IPS-18a (cell line): Measurements from ENCODE around the gene MPHOSPH9.
A peak's percentile ranks its signal among the peaks of the same experiment; 100 is the strongest.
"Not testable (repeated sequence)": the region's sequence is repeated elsewhere in the genome, so short reads cannot be mapped to it uniquely, and the experiment has no call there.

Experiments used
- H3K27ac ChIP-seq: one replicate; pipeline ENCODE4 v1.5.1; 2013; ENCODE audit warnings: low read length
- H3K27me3 ChIP-seq: one replicate; pipeline ENCODE4 v1.6.1; 2013; ENCODE audit warnings: mild to moderate bottlenecking, low read length; ENCODE audit not compliant: control insufficient read depth, insufficient read depth
- H3K36me3 ChIP-seq: one replicate; pipeline ENCODE4 v1.6.1; 2013; ENCODE audit warnings: low read depth, low read length; ENCODE audit not compliant: control insufficient read depth
- H3K4me1 ChIP-seq: one replicate; pipeline ENCODE4 v1.6.1; 2013; ENCODE audit warnings: low read depth, low read length; ENCODE audit not compliant: control insufficient read depth
- H3K4me3 ChIP-seq: one replicate; pipeline ENCODE4 v1.5.1; 2013; ENCODE audit warnings: low read length
- H3K9ac ChIP-seq: one replicate; pipeline ENCODE4 v1.6.1; 2013; ENCODE audit warnings: mild to moderate bottlenecking, low read length, moderate library complexity
- H3K9me3 ChIP-seq: one replicate; pipeline ENCODE4 v1.6.1; 2013; ENCODE audit warnings: low read depth, low read length; ENCODE audit not compliant: control insufficient read depth

Gene MPHOSPH9

DNA sequence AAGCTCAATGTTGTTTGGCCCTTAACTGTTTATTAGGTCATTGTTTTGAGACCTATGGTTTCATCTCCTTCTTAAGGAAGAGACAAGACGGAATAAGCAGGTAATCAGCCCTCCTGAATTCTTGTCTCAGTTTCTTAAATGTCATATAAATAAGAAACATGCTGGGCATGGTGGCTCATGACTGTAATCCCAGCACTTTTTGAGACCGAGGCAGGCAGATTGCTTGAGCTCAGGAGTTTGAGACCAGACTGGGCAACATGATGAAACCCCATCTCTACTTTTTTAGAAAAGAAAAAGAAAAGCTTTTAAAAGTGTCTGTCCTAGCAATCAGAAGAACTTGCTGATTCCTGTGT is 5.4 kb upstream of the MPHOSPH9 start:
- H3K9me3 ChIP-seq, result no peaks in the 10 kb centered on the region
- no peak overlapping the region for H3K9ac ChIP-seq
- H3K27me3 ChIP-seq, result no peaks in the 10 kb centered on the region
- H3K4me1 ChIP-seq, result peaks cover 4% of the 10 kb centered on the region
- H3K4me3 ChIP-seq, result no peak overlapping the region
- peaks cover 3% of the 10 kb centered on the region for H3K36me3 ChIP-seq
- H3K27ac ChIP-seq, result no peak overlapping the region

GRCh38 chr12:123237646-123238329 is 4.8 kb upstream of the MPHOSPH9 start:
- Histone ChIP-seq H3K4me3 (no peak overlapping the region), H3K9ac (no peak overlapping the region), H3K27me3 (no peaks in the 10 kb centered on the region), H3K9me3 (no peaks in the 10 kb centered on the region), H3K4me1 (peaks cover 4% of the 10 kb centered on the region), H3K36me3 (peaks cover 3% of the 10 kb centered on the region), H3K27ac (no peak overlapping the region)

DNA sequence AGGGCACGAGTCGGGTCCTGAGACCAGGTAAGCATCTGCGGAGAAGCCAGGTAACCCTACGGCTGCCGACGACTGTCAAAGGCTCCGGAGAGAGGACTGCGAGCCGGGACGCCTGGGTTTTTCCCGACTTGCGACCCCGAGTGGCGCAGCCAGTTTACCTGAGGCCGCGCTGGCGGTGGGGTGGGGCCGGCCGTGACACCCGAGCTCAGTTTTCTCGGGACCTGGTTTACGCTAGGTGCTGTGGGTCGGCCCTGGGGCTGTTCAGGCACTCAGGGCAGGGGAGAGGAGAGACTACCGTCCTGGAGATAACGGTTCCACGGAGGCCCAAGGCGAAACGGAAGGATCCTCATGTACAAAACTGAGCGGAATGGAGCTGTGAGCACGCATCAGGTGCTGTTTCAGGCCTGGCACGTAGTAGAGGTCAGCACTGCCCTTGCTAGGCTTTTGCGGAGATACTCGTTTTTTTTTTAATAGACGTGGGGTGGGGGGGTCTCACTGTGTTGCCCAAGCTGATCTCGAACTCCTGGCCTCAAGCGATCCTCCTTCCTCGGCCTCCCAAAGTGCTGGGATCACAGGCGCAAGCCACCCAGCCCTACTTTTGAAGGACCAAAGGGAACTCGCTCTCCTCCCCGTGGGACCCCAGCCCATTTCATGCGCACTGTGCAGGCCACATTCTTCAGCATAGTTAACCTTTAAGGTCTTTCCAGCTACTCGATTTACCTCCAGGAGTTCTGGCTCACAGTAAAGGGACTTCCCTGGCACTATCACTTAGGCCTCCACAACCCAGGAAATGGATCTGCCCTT is 766 bp upstream of the MPHOSPH9 start:
- Histone ChIP-seq H3K27ac (no peak overlapping the region), H3K27me3 (no peaks in the 10 kb centered on the region), H3K9me3 (no peaks in the 10 kb centered on the region), H3K4me3 (peak overlapping the region; percentile 94), H3K36me3 (peaks cover 3% of the 10 kb centered on the region), H3K4me1 (peaks cover 7% of the 10 kb centered on the region), H3K9ac (peak overlapping the region; percentile 80)

DNA sequence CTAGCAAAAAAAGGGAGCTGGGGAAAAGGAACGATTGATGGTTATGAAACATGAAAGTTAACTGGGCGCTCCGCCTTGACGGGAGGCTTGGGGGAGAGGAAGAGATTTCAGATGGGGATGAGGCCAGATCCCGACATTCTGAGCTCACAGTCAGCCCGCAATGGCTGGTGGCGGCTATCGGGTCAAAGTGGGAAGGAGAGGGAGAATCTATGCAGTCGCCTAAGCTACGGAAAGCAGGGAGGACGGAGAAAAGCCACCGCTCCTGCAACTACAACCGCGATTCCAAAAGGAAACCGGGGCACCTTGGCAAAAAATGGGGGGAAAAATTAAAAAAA is 502 bp downstream of the MPHOSPH9 start:
- Histone ChIP-seq H3K27me3 (no peaks in the 10 kb centered on the region), H3K4me1 (peaks cover 7% of the 10 kb centered on the region), H3K36me3 (peaks cover 3% of the 10 kb centered on the region), H3K27ac (peak overlapping the region; percentile 81), H3K9ac (peak overlapping the region; percentile 90), H3K4me3 (peak overlapping the region; percentile 94), H3K9me3 (no peaks in the 10 kb centered on the region)

DNA sequence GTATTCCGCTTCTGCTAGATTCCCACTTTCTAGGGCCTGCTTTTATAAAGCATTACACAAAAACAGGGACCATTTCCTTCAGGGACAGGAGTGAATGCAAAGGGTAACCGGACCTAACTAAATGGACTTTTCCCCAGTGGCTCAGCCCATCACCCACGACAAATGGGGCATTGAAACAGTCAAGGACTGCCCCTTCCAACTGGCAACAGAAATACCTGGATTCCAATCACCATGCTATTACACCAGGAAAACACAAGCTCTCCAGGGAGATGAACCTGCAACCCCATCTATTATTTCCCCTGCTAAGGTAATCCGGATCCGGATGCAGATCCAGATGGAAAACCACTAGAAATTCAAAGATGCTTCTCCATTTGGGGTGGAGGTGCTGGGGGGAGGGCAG is 1.0 kb downstream of the MPHOSPH9 start:
- peak overlapping the region; percentile 90 for H3K9ac ChIP-seq
- no peaks in the 10 kb centered on the region for H3K9me3 ChIP-seq
- H3K4me1 ChIP-seq, result peaks cover 7% of the 10 kb centered on the region
- H3K27me3 ChIP-seq, result no peaks in the 10 kb centered on the region
- H3K27ac ChIP-seq, result no peak overlapping the region
- H3K36me3 ChIP-seq, result peaks cover 3% of the 10 kb centered on the region
- peak overlapping the region; percentile 94 for H3K4me3 ChIP-seq

GRCh38 chr12:123229051-123229450 is 3.9 kb downstream of the MPHOSPH9 start:
- Histone ChIP-seq H3K9me3 (no peaks in the 10 kb centered on the region), H3K9ac (no peak overlapping the region), H3K4me3 (no peak overlapping the region), H3K27ac (no peak overlapping the region), H3K4me1 (peaks cover 7% of the 10 kb centered on the region), H3K36me3 (no peaks in the 10 kb centered on the region), H3K27me3 (no peaks in the 10 kb centered on the region)

- peaks cover 1% of the 10 kb centered on the region for H3K36me3 ChIP-seq
- H3K4me3 ChIP-seq, result no peak overlapping the region
- H3K9me3 ChIP-seq, result no peaks in the 10 kb centered on the region
- no peak overlapping the region for H3K27ac ChIP-seq
- H3K9ac ChIP-seq, result no peak overlapping the region
- peaks cover 4% of the 10 kb centered on the region for H3K4me1 ChIP-seq
- H3K27me3 ChIP-seq, result no peaks in the 10 kb centered on the region
Measured at GRCh38 chr12:123227581-123228258, 5.2 kb downstream of the MPHOSPH9 start.

GRCh38 chr12:123225443-123225842 is 7.5 kb downstream of the MPHOSPH9 start:
- Histone ChIP-seq H3K4me1 (no peaks in the 10 kb centered on the region), H3K4me3 (no peak overlapping the region), H3K36me3 (peaks cover 17% of the 10 kb centered on the region), H3K9ac (no peak overlapping the region), H3K27ac (no peak overlapping the region), H3K9me3 (no peaks in the 10 kb centered on the region), H3K27me3 (no peaks in the 10 kb centered on the region)

- Histone ChIP-seq H3K9me3 (no peaks in the 10 kb centered on the region), H3K36me3 (peaks cover 22% of the 10 kb centered on the region), H3K27ac (no peak overlapping the region), H3K9ac (no peak overlapping the region), H3K4me1 (no peaks in the 10 kb centered on the region), H3K27me3 (no peaks in the 10 kb centered on the region), H3K4me3 (no peak overlapping the region)
Measured at GRCh38 chr12:123223241-123223668, 9.7 kb downstream of the MPHOSPH9 start.

DNA sequence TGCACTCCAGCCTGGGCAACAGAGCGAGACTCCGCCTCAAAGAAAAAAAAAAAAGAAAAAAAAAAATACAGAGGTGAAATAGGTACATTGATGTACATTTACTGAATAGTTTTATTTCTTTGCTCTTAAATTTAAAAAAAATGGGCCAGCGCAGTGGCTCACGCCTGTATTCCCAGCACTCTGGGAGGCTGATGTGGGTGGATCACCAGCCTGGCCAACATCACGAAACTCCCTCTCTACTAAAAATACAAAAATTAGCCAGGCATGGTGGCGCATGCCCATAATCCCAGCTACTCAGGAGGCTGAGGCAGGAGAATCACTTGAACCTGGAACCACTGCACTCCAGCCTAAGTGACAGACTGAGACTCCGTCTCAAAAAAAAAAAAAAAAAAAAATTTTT is 25.1 kb downstream of the MPHOSPH9 start:
- H3K9me3 ChIP-seq, H3K4me1 ChIP-seq, H3K27ac ChIP-seq, H3K9ac ChIP-seq, H3K4me3 ChIP-seq, H3K27me3 ChIP-seq: not testable (repeated sequence)
- peaks cover 33% of the 10 kb centered on the region for H3K36me3 ChIP-seq

DNA sequence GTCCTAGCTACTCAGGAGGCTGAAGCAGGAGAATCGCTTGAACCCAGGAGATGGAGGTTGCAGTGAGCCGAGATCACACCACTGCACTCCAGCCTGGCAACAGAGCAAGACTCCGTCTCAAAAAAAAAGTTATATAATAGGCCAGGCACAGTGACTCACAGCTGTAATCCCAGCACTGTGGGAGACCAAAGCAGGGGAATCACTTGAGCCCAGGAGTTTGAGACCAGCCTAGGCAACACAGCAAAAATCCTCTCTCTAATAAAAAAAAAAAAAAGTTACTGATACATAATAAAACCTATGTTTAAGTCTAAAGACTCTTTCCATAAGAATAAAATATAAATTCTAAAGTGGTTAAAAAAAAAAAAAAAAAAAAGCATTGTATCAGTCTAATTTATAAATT is 26.1 kb downstream of the MPHOSPH9 start:
- not testable (repeated sequence) for H3K4me1 ChIP-seq, H3K9ac ChIP-seq, H3K4me3 ChIP-seq, H3K9me3 ChIP-seq, H3K27me3 ChIP-seq, H3K27ac ChIP-seq
- H3K36me3 ChIP-seq, result peaks cover 40% of the 10 kb centered on the region
